AG08395 (cell line): ENCODE measurements around the gene ADAM23.

Experiments
- DNase-seq: peaks from one replicate; pipeline ENCODE4 v3.0.0; 2012; ENCODE audit warnings: mixed read lengths, low spot score

Gene ADAM23

GRCh38 chr2:206569470-206569869, 126.1 kb downstream of the ADAM23 start:
- no peak for DNase-seq

DNA sequence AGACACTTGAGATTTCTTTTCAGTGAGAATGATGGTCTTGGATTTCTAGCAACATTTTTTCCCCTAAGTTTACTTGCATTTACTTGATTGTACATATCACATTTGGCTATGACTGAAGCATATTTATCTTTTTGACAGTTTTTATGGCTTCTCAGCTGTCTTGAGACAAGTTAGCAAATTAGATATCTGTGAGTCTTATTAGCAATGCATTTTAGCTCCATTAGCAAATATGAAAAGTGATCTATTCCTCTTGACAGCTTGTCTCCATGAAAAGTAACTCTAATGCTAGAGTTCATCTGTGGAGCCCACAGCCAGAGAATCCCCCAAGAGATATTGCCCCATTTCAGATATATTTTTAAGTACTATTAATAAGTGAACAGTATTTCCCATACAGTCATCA, 126.9 kb downstream of the ADAM23 start:
- DNase-seq: no peak

DNA sequence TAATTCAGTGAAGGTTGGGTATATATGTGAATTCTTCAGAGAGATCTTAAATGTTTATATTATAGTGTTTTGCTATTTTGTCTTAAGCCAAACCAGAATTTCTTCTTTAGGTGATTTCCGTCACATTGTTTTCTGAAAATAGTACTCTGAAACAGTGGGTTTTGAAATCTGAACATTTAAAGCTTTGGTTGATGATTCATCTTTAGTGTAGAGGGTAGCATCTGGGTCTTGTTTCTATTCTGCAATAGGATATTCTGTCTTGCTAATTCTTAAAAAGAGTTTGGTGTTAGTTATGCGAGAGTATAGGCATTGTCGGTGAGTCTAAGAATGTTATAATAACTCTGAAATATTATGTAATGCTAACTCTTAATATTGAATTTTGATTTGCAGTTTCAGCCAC, 129.4 kb downstream of the ADAM23 start:
- DNase-seq: no peak

GRCh38 chr2:206573793-206574192, 130.5 kb downstream of the ADAM23 start:
- DNase-seq: no peak

- no peak for DNase-seq
Measured at GRCh38 chr2:206584323-206585116, 141.2 kb downstream of the ADAM23 start.

GRCh38 chr2:206585335-206585734, 142.0 kb downstream of the ADAM23 start:
- no peak for DNase-seq

GRCh38 chr2:206586609-206587008, 143.3 kb downstream of the ADAM23 start:
- DNase-seq: no peak

GRCh38 chr2:206597717-206598218, 154.4 kb downstream of the ADAM23 start:
- DNase-seq: no peak

DNA sequence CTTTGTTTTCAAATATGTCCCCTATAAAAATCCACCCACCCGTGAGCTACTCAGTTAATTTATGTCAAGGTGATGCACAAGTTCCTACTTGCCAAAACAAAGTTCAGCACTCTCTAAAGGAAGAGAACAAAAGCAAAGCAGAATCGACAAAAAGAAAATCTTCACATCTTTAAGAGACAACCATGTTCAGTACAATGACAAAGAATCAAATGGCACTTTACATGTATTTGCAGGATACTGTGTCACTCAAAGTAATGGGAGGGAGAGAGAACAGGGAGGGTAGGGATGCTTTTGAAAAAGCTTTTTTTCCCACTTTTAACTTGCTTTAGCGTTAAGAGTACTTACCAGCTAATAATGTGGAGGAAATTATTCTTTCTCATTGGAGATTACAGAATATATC, 159.9 kb downstream of the ADAM23 start:
- no peak for DNase-seq

GRCh38 chr2:206610451-206610850, 167.1 kb downstream of the ADAM23 start:
- DNase-seq: no peak

- DNase-seq: no peak
Measured at GRCh38 chr2:206611191-206611590, 167.9 kb downstream of the ADAM23 start.

DNA sequence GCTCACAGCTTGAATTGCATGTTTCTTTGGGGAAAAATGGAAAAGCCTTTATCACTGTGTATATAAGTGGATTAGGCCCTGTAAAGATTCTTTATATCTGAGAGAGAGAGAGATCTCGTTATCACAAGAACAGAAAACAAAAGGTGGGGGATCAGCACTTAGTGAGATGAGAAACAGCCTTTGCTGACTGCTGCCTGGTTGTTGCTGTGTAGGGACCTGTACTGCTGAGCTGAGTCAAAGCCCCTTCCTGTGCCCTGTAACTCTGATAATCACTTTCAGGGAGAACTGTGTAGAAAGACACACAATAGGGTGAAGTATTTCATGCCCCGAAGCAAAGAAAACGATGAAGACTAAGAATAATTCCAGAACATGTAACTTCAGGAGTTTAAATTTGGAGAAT, 168.4 kb downstream of the ADAM23 start:
- DNase-seq: no peak

GRCh38 chr2:206614811-206615210, 171.5 kb downstream of the ADAM23 start:
- DNase-seq: no peak

- DNase-seq: no peak
Measured at GRCh38 chr2:206615417-206616089, 172.2 kb downstream of the ADAM23 start.

DNA sequence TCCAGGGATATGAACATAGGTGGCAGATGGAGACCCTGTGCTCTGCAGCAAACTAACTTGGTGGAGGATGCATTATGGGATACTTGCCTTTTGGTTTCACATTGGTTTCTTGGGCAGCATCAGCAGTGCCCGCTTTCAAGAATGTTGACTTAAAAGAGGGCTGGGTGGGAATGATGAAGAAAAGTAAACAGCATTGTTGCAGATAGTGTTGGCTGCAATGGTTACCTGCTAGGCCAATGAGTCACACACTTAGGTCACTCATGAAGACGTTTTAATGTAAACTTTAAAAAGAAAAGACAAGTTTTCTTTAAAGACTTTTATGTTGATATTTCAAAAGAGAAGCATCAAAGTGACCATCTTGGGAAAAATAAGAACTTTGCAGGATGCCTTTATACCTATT, 172.8 kb downstream of the ADAM23 start:
- DNase-seq: no peak

DNA sequence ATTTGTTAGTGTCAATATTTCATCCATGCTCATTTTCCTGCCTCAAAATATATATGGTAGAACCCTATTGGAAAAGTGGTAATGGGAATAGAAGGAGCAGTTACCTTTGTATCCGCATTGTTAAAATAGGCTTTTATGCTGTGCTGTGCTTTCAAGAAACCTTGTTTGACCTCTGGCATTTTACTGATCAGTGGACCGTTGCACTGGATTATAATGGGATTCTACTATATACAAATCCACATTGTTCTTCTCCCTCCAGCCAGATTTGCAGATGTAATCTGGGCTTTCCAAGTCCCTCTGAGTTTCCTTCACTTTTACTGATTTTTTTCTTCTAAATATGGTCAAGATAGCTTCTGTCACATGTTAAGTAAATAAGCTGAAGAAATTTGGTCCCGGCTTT, 175.7 kb downstream of the ADAM23 start:
- DNase-seq: no peak

DNA sequence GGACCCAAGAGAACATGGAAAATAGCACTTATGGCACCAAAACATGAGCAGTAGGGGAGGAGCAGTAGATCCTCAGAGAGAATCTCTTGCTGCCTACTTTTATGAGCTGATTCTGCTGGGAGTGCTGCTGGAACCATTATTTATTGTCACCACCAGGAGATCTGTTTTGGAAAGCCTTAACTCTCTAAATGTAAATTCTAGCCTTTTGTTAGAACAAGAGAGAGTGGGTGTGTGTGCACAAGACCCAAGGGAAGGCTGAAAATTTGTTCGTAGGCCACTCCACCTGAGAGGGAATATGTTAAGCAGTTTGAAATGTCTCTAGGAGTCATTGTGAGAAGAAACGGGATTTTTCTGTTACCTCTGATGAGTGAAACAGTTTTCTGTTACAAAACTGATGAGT, 182.8 kb downstream of the ADAM23 start:
- DNase-seq: no peak

DNA sequence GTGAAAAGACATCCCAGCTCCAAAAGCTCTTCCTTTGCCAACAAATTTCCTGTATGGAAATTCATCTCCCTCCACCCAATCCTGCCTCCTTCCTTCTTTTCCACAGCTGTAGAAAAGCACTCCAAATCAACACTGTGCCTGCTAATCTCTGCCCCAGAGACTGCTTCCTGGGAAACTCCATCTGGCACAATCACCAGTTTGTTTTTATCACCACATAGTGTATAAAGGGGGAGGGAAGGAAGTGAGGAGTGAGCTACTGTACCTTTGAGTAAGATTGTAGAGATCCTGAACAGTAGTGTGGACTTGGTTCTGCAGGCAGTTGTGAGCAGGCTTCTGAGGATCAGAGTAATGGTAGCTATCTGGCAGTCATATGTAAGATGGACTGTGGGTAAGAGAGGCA, 184.3 kb downstream of the ADAM23 start:
- DNase-seq: no peak

GRCh38 chr2:206631340-206631739, 188.0 kb downstream of the ADAM23 start:
- DNase-seq: no peak

- DNase-seq: no peak
Measured at GRCh38 chr2:206635015-206635414, 191.7 kb downstream of the ADAM23 start.

DNA sequence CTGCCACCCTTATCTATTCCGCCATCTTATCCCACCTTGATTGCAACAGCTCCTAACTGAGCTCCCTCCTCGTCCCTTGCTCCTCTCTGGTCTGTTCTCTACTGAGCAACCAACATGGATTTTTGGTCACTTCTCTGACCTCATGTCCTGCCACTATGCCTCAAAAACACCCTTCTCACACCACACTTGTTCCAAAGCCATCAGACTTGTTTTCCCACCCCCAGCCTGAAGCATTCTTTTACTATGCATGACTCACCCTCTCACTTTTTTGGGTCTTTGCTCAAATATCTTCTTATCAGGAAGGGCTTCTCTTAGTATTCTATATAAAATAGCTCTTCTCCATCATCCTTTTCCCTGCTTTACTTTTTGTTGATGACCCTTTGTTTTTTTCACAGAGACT, 196.3 kb downstream of the ADAM23 start:
- no peak for DNase-seq

DNA sequence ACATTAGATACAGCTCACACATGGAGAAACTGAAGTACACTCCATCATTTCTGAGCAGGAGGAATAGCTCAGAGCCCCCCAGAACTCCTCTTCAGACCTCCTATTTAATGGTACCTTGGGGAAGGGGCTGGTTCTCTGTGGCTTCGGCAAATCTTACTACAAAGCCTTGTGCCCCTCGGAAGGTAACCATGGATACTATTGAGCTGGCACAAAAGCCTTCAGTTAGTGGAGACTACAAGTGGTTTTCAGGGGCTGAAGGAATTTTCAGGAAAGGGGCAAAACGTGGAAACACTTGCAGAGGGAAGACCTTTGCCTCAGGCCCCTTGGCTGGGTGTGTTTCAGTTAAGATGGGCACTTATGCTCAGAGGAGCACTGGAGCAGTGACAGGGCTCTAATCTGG, 197.9 kb downstream of the ADAM23 start:
- DNase-seq: no peak
